Body of pancreas (tissue), 4 donors: ENCODE results near the gene BTBD18.

Source experiments
- POLR2A ChIP-seq, 3 donors: fragments of 450-650 bp; IDR thresholded peaks; one replicate each; pipeline ENCODE4 v1.6.1; 2016; ENCODE audit warnings: antibody characterized with exemption in 3 of 3, mild to moderate bottlenecking in 2 of 3
- TF ChIP-seq, protein P1 (sequence below), 7 experiments: fragments of 450-650 bp in 4 of 7; fragments of 200-600 bp in 3 of 7; sonication (generic) in 3 of 7; IDR thresholded peaks; one replicate each; pipeline ENCODE4 v1.5.1; 2016 to 2019; ENCODE audit warnings: antibody characterized with exemption in 7 of 7

- TF ChIP-seq POLR2A (IDR thresholded peaks at IDR 0.05): no peak
- TF ChIP-seq, protein P1, sequence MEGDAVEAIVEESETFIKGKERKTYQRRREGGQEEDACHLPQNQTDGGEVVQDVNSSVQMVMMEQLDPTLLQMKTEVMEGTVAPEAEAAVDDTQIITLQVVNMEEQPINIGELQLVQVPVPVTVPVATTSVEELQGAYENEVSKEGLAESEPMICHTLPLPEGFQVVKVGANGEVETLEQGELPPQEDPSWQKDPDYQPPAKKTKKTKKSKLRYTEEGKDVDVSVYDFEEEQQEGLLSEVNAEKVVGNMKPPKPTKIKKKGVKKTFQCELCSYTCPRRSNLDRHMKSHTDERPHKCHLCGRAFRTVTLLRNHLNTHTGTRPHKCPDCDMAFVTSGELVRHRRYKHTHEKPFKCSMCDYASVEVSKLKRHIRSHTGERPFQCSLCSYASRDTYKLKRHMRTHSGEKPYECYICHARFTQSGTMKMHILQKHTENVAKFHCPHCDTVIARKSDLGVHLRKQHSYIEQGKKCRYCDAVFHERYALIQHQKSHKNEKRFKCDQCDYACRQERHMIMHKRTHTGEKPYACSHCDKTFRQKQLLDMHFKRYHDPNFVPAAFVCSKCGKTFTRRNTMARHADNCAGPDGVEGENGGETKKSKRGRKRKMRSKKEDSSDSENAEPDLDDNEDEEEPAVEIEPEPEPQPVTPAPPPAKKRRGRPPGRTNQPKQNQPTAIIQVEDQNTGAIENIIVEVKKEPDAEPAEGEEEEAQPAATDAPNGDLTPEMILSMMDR (IDR thresholded peaks at IDR 0.05): peak; percentile 78 to 98 (median 93)
Measured at GRCh38 chr11:57800444-57801182, 49.0 kb upstream of the BTBD18 start.
